ENCODE results near the gene RGS10. TPM values are rescaled to one million over a fixed set of nuclear protein-coding genes. Genes with fewer than 3 reads are reported as not detected.

Gene RGS10
- total RNA-seq, 4 donors from 2014 or later = 31.4 to 41.6 (median 36.1) TPM

- intact Hi-C loops (cut with DNase I) = no loop called here
- no peak overlapping the region for H3K4me3 ChIP-seq
- WGBS = 91% methylated on average over 4 of the region's 4 CpGs
These were observed 2.5 kb downstream of the RGS10 start for GRCh38 chr10:119540038-119540437.

GRCh38 chr10:119539359-119539825, 3.1 kb downstream of the RGS10 start:
- no peak overlapping the region for H3K4me3 ChIP-seq
- WGBS = 61% methylated on average over 9 of the region's 9 CpGs
- no peaks in the 10 kb centered on the region for H3K9me3 ChIP-seq
- DNase-seq (ENCODE audit: extremely low spot score) = no peak
- H3K27me3 ChIP-seq = no peaks in the 10 kb centered on the region
- no peak for TF ChIP-seq EP300 (IDR thresholded peaks at IDR 0.05)
- TF ChIP-seq POLR2A (IDR thresholded peaks at IDR 0.05; ENCODE audit: low read depth) = no peak
- TF ChIP-seq POLR2AphosphoS5 (IDR thresholded peaks at IDR 0.05) = no peak
- TF ChIP-seq, protein P1, sequence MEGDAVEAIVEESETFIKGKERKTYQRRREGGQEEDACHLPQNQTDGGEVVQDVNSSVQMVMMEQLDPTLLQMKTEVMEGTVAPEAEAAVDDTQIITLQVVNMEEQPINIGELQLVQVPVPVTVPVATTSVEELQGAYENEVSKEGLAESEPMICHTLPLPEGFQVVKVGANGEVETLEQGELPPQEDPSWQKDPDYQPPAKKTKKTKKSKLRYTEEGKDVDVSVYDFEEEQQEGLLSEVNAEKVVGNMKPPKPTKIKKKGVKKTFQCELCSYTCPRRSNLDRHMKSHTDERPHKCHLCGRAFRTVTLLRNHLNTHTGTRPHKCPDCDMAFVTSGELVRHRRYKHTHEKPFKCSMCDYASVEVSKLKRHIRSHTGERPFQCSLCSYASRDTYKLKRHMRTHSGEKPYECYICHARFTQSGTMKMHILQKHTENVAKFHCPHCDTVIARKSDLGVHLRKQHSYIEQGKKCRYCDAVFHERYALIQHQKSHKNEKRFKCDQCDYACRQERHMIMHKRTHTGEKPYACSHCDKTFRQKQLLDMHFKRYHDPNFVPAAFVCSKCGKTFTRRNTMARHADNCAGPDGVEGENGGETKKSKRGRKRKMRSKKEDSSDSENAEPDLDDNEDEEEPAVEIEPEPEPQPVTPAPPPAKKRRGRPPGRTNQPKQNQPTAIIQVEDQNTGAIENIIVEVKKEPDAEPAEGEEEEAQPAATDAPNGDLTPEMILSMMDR (IDR thresholded peaks at IDR 0.05) = no peak
- H3K27ac ChIP-seq (replicated peaks in 1 of 4) = peak overlapping the region; percentile 25 to 88 (median 42)
- peaks cover 13 to 93% (median 89%) of the 10 kb centered on the region in 4 donors for H3K4me1 ChIP-seq
- no peaks in the 10 kb centered on the region for H3K36me3 ChIP-seq
- intact Hi-C loops (cut with DNase I) = no loop called here

More at GRCh38 chr10:119540038-119540437, 2.5 kb downstream of the RGS10 start:
- peaks cover 13 to 91% (median 88%) of the 10 kb centered on the region in 4 donors for H3K4me1 ChIP-seq
- no peaks in the 10 kb centered on the region for H3K36me3 ChIP-seq
- H3K27me3 ChIP-seq = no peaks in the 10 kb centered on the region
- no peaks in the 10 kb centered on the region for H3K9me3 ChIP-seq
- no peak for TF ChIP-seq POLR2A (IDR thresholded peaks at IDR 0.05; ENCODE audit: low read depth)
- TF ChIP-seq, protein P1 (IDR thresholded peaks at IDR 0.05) = no peak
- no peak for TF ChIP-seq POLR2AphosphoS5 (IDR thresholded peaks at IDR 0.05)
- no peak for TF ChIP-seq EP300 (IDR thresholded peaks at IDR 0.05)
- DNase-seq (ENCODE audit: extremely low spot score) = no peak
- H3K27ac ChIP-seq (replicated peaks in 1 of 4) = peak overlapping the region in 2 of 4 donors; percentile 81 to 88

- DNase-seq (ENCODE audit: extremely low spot score) = no peak
- Histone ChIP-seq H3K4me1 (peaks cover 11 to 88% (median 84%) of the 10 kb centered on the region in 4 donors), H3K27ac (replicated peaks in 1 of 4) (peak overlapping the region; percentile 25 to 88 (median 42)), H3K27me3 (no peaks in the 10 kb centered on the region), H3K4me3 (no peak overlapping the region), H3K9me3 (no peaks in the 10 kb centered on the region), H3K36me3 (no peaks in the 10 kb centered on the region)
- intact Hi-C loops (cut with DNase I) = no loop called here
- 56% methylated on average over 7 of the region's 9 CpGs for WGBS
- TF ChIP-seq, protein P1 (IDR thresholded peaks at IDR 0.05) = no peak
- TF ChIP-seq POLR2AphosphoS5 (IDR thresholded peaks at IDR 0.05) = no peak
- no peak for TF ChIP-seq POLR2A (IDR thresholded peaks at IDR 0.05; ENCODE audit: low read depth)
- no peak for TF ChIP-seq EP300 (IDR thresholded peaks at IDR 0.05)
These were observed 3.7 kb downstream of the RGS10 start for GRCh38 chr10:119538632-119539358.

- Histone ChIP-seq H3K27me3 (no peaks in the 10 kb centered on the region), H3K9me3 (no peaks in the 10 kb centered on the region), H3K4me1 (peaks cover 4 to 86% (median 84%) of the 10 kb centered on the region in 4 donors), H3K36me3 (no peaks in the 10 kb centered on the region), H3K4me3 (no peak overlapping the region), H3K27ac (replicated peaks in 1 of 4) (peak overlapping the region; percentile 29 to 88 (median 44))
- TF ChIP-seq POLR2A (IDR thresholded peaks at IDR 0.05; ENCODE audit: low read depth) (no peak), EP300 (IDR thresholded peaks at IDR 0.05) (no peak), POLR2AphosphoS5 (IDR thresholded peaks at IDR 0.05) (no peak)
- TF ChIP-seq, protein P1 (IDR thresholded peaks at IDR 0.05) = no peak
- intact Hi-C loops (cut with DNase I) = no loop called here
- DNase-seq (ENCODE audit: extremely low spot score) = no peak
- WGBS = 72% methylated on average over 5 of the region's 5 CpGs
These were observed 4.4 kb downstream of the RGS10 start for GRCh38 chr10:119537953-119538630.

Measured in esophagus muscularis mucosa (tissue), 4 donors.